ENCODE results near the gene AOPEP. TPM values are rescaled to one million over a fixed set of nuclear protein-coding genes. Genes with fewer than 3 reads are reported as not detected.

Gene AOPEP
- polyA plus RNA-seq, 1 donor from 2014 or later = 10.0 TPM

GRCh38 chr9:94934816-94935328 lies 208.4 kb downstream of the AOPEP start:
- no peak overlapping the region for H3K4me2 ChIP-seq (ENCODE audit: low read length)
- no peak for TF ChIP-seq EP300 (conservative IDR thresholded peaks at IDR 0.05; ENCODE audit: poor library complexity, severe bottlenecking)
- H3F3A ChIP-seq (ENCODE audit: insufficient read depth, low read length, poor library complexity, severe bottlenecking) = no peaks in the 10 kb centered on the region
- H3K27ac ChIP-seq (ENCODE audit: low read length) = no peak overlapping the region
- no peaks in the 10 kb centered on the region for H3K36me3 ChIP-seq (ENCODE audit: insufficient read depth, low read length)
- no peak overlapping the region for H2AFZ ChIP-seq (ENCODE audit: low read depth, low read length)
- H3K4me3 ChIP-seq (ENCODE audit: low read length) = no peak overlapping the region
- no peaks in the 10 kb centered on the region for H4K20me1 ChIP-seq (ENCODE audit: insufficient read depth)
- H3K79me2 ChIP-seq (replicated peaks; ENCODE audit: insufficient read depth, low read length) = no peaks in the 10 kb centered on the region
- H3K9ac ChIP-seq (ENCODE audit: low read length) = no peak overlapping the region
- H3K9me3 ChIP-seq (ENCODE audit: low read length) = no peaks in the 10 kb centered on the region
- no peaks in the 10 kb centered on the region for H3K27me3 ChIP-seq (ENCODE audit: insufficient read depth, low read depth, low read length)
- H3K9me2 ChIP-seq (ENCODE audit: insufficient read depth, low read length) = no peaks in the 10 kb centered on the region

- H3K4me2 ChIP-seq (ENCODE audit: low read length) = no peak overlapping the region
- H3K27ac ChIP-seq (ENCODE audit: low read length) = no peak overlapping the region
- H3K4me3 ChIP-seq (ENCODE audit: low read length) = no peak overlapping the region
- no peaks in the 10 kb centered on the region for H3K79me2 ChIP-seq (replicated peaks; ENCODE audit: insufficient read depth, low read length)
- no peaks in the 10 kb centered on the region for H3F3A ChIP-seq (ENCODE audit: insufficient read depth, low read length, poor library complexity, severe bottlenecking)
- TF ChIP-seq TAF1 (IDR thresholded peaks at IDR 0.05; ENCODE audit: low read depth) (no peak), POLR2AphosphoS5 (IDR thresholded peaks at IDR 0.05) (no peak), REST (IDR thresholded peaks at IDR 0.05; ENCODE audit: borderline replicate concordance) (no peak), EP300 (conservative IDR thresholded peaks at IDR 0.05; ENCODE audit: poor library complexity, severe bottlenecking) (no peak), SMC3 (conservative IDR thresholded peaks at IDR 0.05; ENCODE audit: poor library complexity) (no peak), MXI1 (conservative IDR thresholded peaks at IDR 0.05; ENCODE audit: poor library complexity, severe bottlenecking) (no peak), EZH2 (IDR thresholded peaks at IDR 0.05; ENCODE audit: borderline replicate concordance, insufficient read depth, low read length, poor library complexity, severe bottlenecking) (no peak), RAD21 (conservative IDR thresholded peaks at IDR 0.05) (no peak), CTCF (IDR thresholded peaks at IDR 0.05; ENCODE audit: poor library complexity, severe bottlenecking) (no peak)
- no peaks in the 10 kb centered on the region for H3K36me3 ChIP-seq (ENCODE audit: insufficient read depth, low read length)
- no peaks in the 10 kb centered on the region for H3K9me3 ChIP-seq (ENCODE audit: low read length)
- no peak overlapping the region for H2AFZ ChIP-seq (ENCODE audit: low read depth, low read length)
- H4K20me1 ChIP-seq (ENCODE audit: insufficient read depth) = no peaks in the 10 kb centered on the region
- H3K9me2 ChIP-seq (ENCODE audit: insufficient read depth, low read length) = no peaks in the 10 kb centered on the region
- no peak overlapping the region for H3K9ac ChIP-seq (ENCODE audit: low read length)
- no peaks in the 10 kb centered on the region for H3K27me3 ChIP-seq (ENCODE audit: insufficient read depth, low read depth, low read length)
Observed at GRCh38 chr9:94935396-94935795, 208.9 kb downstream of the AOPEP start.

- no peak overlapping the region for H2AFZ ChIP-seq (ENCODE audit: low read depth, low read length)
- no peaks in the 10 kb centered on the region for H4K20me1 ChIP-seq (ENCODE audit: insufficient read depth)
- no peak overlapping the region for H3K4me2 ChIP-seq (ENCODE audit: low read length)
- no peaks in the 10 kb centered on the region for H3K9me2 ChIP-seq (ENCODE audit: insufficient read depth, low read length)
- TF ChIP-seq MXI1 (conservative IDR thresholded peaks at IDR 0.05; ENCODE audit: poor library complexity, severe bottlenecking) (no peak), SMC3 (conservative IDR thresholded peaks at IDR 0.05; ENCODE audit: poor library complexity) (no peak), POLR2AphosphoS5 (IDR thresholded peaks at IDR 0.05) (no peak), CTCF (IDR thresholded peaks at IDR 0.05; ENCODE audit: poor library complexity, severe bottlenecking) (no peak), TAF1 (IDR thresholded peaks at IDR 0.05; ENCODE audit: low read depth) (no peak), EP300 (conservative IDR thresholded peaks at IDR 0.05; ENCODE audit: poor library complexity, severe bottlenecking) (no peak), RAD21 (conservative IDR thresholded peaks at IDR 0.05) (no peak), REST (IDR thresholded peaks at IDR 0.05; ENCODE audit: borderline replicate concordance) (no peak), EZH2 (IDR thresholded peaks at IDR 0.05; ENCODE audit: borderline replicate concordance, insufficient read depth, low read length, poor library complexity, severe bottlenecking) (no peak)
- H3K36me3 ChIP-seq (ENCODE audit: insufficient read depth, low read length) = no peaks in the 10 kb centered on the region
- H3K9me3 ChIP-seq (ENCODE audit: low read length) = no peaks in the 10 kb centered on the region
- no peaks in the 10 kb centered on the region for H3K79me2 ChIP-seq (replicated peaks; ENCODE audit: insufficient read depth, low read length)
- H3K9ac ChIP-seq (ENCODE audit: low read length) = no peak overlapping the region
- no peaks in the 10 kb centered on the region for H3K27me3 ChIP-seq (ENCODE audit: insufficient read depth, low read depth, low read length)
- H3K4me3 ChIP-seq (ENCODE audit: low read length) = no peak overlapping the region
- no peaks in the 10 kb centered on the region for H3F3A ChIP-seq (ENCODE audit: insufficient read depth, low read length, poor library complexity, severe bottlenecking)
- no peak overlapping the region for H3K27ac ChIP-seq (ENCODE audit: low read length)
Observed at GRCh38 chr9:94936419-94936818, 209.9 kb downstream of the AOPEP start.
